Skin epidermis (tissue), 12 donors: ENCODE results near the gene WDR27.
A peak's percentile ranks its signal among the peaks of the same experiment; 100 is the strongest.

ENCODE experiments used
- H3K27ac ChIP-seq, 21 experiments: fragments of 200-600 bp; sonication (generic) in 11 of 21; one replicate each; pipeline ENCODE4 v1.5.0; 2020; ENCODE audit warnings: mild to moderate bottlenecking in 3 of 21, inconsistent platforms in 2 of 21, moderate library complexity in 2 of 21
- H3K4me3 ChIP-seq, 7 experiments: fragments of 200-600 bp; sonication (generic) in 2 of 7; one replicate each; pipeline ENCODE4 v1.5.0; 2020; ENCODE audit warnings: inconsistent platforms in 2 of 7, mild to moderate bottlenecking in 2 of 7, moderate library complexity in 1 of 7

WDR27 gene

GRCh38 chr6:169701954-169702839 is at the start of gene WDR27, which contains the start of gene C6orf120:
TSS of gene WDR27 (minus strand) at chr6:169702029. CDS start at chr6:169689005, 13,024 bp downstream.
TSS of gene C6orf120 (plus strand) at chr6:169702126. CDS start at chr6:169702460, 334 bp downstream.
- peak within 1 kb of the TSS; percentile 82 to 99 (median 93) for H3K4me3 ChIP-seq
- H3K27ac ChIP-seq, result peak within 1 kb of the TSS; percentile 86 to 99 (median 96)

GRCh38 chr6:169746556-169746955 is 44.7 kb upstream of the WDR27 start:
- no peak overlapping the region for H3K4me3 ChIP-seq
- H3K27ac ChIP-seq, result no peak overlapping the region

DNA sequence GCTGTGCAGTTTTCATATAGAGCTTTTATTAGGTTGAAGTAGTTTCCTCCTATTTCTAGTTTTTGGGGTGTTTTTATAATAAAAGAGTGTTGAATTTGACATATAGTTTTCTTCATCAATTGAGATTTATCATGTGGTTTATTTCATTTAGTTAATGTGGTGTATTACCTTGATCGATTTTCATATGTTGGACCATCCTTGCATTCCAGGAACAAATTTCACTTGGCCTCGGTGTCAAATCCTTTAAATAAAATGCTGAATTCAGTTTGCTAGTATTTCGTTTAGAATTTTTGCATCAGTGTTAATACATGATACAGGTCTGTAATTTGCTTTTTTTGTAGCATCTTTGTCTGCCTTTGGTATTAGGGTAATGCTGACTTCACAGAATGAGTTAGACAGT is 43.6 kb upstream of the WDR27 start:
- H3K27ac ChIP-seq, result no peak overlapping the region
- no peak overlapping the region for H3K4me3 ChIP-seq

GRCh38 chr6:169741344-169741743 is 39.5 kb upstream of the WDR27 start:
- no peak overlapping the region for H3K4me3 ChIP-seq
- no peak overlapping the region for H3K27ac ChIP-seq

- H3K27ac ChIP-seq, result no peak overlapping the region
- H3K4me3 ChIP-seq, result no peak overlapping the region
These were observed 37.2 kb upstream of the WDR27 start for GRCh38 chr6:169738976-169739529.

DNA sequence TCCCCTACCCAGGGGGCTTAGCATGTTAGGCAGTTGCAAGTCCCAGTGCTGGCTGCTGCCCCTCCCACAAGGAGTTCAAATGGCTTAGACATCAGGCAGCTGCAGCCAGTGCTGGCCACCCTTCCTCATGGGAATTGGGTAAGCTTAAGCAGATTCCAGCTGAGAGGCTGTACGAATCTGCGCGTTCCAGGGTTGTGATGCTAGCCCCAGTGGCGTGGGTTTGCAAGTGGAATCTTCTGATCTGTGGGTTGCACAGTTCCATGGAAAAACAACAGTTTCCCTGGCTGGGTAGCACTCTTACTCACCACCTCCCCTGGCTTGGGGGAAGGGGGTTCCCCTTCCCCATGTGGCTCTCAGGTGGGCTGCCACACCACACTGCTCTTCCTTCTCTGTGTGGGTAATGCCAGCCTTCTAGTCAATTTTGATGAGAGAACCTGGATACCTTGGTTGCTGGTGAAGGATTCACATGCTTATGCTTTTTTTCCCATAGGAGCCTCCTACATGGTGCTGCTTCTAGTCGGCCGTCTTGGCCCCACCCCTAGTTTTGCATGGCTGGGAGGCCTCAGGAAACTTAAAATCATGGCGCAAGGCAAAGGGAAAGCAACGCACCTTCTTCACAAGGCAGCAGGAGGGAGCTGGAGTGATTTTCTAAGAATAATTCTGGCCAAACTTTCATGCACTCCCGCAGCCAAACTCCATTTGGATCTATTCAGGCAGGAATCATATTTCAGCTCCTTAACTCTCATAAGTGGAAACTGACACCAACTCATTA is 36.6 kb upstream of the WDR27 start:
- no peak overlapping the region for H3K4me3 ChIP-seq
- no peak overlapping the region for H3K27ac ChIP-seq

DNA sequence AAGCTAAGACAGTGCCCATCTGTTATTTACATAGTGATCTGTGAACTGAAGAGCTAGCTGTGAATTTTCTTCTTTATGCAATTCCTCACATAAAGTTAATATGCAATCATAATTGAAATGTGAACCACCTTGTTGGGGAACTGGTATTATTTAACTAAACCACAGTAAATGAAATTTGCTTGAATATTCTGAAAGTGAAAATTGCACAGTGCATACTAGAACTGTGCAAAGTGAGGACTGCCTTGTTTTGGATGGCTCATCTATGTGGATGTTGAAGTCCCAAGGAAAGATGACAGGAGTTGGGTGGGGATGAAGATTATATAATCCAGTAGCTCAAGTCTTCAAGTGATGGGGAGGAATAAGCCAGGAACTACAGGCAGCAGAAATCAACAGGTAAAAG is 28.1 kb upstream of the WDR27 start:
- Histone ChIP-seq H3K4me3 (no peak overlapping the region), H3K27ac (no peak overlapping the region)

DNA sequence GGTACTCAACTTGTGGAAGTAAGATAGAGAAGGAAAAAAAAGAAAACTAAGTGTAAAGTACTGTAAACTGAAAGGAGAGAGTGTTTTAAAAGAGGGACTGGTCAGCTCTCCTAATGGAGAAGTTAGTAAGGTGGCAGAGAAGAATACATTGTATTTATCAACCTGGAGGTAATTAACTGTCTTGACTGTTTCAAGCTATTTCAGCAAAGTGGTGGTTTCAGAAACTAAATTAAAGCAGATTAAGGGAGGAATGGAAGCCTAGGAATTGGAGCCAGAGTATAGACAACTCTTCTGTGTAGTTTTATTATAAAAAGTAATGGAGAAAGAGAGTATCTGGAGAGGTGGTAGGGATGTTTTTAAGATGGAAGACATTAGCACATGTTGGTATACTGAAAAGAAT is 25.1 kb upstream of the WDR27 start:
- no peak overlapping the region for H3K4me3 ChIP-seq
- no peak overlapping the region for H3K27ac ChIP-seq

DNA sequence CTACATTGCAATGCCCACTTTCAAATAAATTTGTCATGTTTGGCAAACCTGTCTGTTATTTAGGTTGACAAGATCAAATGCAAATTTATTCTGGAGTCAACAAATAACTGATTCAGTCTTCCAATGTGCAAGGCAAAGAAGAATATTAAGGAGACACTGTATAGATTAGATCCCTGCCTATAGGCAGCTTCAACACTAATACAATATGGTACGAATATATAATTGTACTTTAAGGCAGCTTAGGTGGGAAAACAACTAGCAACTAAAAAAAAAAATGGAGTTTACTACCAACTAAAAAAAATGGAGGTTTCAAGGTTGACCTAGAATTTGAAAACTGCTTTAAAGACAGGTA is 24.2 kb upstream of the WDR27 start:
- Histone ChIP-seq H3K4me3 (no peak overlapping the region), H3K27ac (no peak overlapping the region)

DNA sequence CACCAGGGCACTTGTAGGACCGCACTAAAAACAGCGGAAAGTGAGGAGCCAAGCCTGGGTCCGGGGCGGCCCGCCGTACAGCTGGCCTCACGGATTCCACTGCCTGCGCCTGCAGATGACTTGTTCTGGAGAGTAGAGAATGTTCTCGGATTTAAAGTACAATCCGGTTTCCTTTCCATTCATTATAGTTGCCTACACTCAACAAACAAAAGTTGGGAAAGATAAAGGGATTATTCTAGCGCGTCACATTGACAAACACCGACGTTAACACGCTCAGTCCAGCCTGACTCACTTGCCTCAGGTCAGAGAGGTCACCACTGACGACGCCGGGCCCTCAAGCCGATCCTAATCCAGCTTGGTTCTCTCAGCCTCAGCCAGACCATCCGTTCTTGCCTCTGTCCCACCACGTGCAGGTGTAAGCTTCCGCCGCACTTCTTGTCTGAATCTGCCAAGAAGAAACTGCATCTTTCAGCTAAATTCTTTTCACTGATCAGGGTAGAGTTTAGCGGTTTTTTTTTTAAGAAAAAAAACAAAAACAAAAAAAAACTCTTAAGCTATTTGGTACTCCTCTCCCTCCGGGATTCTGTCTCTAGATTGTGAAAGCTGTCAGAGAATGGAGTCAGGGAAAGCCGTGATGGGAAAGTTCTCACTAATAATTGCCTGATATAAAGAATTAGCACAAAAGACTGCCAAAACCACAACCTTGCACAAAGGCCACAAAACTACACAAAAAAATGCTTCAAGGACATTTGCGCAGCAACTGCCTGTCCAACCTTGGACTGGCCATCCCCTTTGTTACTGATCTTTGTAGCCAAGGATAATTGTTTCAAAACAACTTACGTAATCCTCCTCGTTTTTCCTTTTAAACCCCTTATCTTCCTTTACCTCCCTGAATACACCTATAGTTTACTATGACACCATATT is 23.6 kb upstream of the WDR27 start:
- H3K4me3 ChIP-seq, result peak overlapping the region; percentile 57 to 79 (median 70)
- H3K27ac ChIP-seq, result peak overlapping the region in 19 of 21 experiments; percentile 8 to 95 (median 85)

- H3K27ac ChIP-seq, result peak within 1 kb of the TSS; percentile 76 to 97 (median 89)
These were observed 22.8 kb upstream of the WDR27 start, which contains the start of gene PHF10 for GRCh38 chr6:169724494-169725124. TSS of gene PHF10 (minus strand) at chr6:169724500. CDS start at chr6:169723931, 569 bp downstream.

GRCh38 chr6:169723991-169724493 is 22.2 kb upstream of the WDR27 start:
- H3K27ac ChIP-seq, result peak overlapping the region in 17 of 21 experiments; percentile 41 to 97 (median 87)
- peak overlapping the region; percentile 57 to 94 (median 70) for H3K4me3 ChIP-seq

More at GRCh38 chr6:169724494-169725124, 22.8 kb upstream of the WDR27 start, which contains the start of gene PHF10:
- H3K4me3 ChIP-seq, result peak within 1 kb of the TSS; percentile 57 to 94 (median 76)

- Histone ChIP-seq H3K27ac (peak overlapping the region; percentile 52 to 96 (median 88)), H3K4me3 (peak overlapping the region; percentile 57 to 94 (median 76))
These were observed 21.5 kb upstream of the WDR27 start for GRCh38 chr6:169723200-169723909.

DNA sequence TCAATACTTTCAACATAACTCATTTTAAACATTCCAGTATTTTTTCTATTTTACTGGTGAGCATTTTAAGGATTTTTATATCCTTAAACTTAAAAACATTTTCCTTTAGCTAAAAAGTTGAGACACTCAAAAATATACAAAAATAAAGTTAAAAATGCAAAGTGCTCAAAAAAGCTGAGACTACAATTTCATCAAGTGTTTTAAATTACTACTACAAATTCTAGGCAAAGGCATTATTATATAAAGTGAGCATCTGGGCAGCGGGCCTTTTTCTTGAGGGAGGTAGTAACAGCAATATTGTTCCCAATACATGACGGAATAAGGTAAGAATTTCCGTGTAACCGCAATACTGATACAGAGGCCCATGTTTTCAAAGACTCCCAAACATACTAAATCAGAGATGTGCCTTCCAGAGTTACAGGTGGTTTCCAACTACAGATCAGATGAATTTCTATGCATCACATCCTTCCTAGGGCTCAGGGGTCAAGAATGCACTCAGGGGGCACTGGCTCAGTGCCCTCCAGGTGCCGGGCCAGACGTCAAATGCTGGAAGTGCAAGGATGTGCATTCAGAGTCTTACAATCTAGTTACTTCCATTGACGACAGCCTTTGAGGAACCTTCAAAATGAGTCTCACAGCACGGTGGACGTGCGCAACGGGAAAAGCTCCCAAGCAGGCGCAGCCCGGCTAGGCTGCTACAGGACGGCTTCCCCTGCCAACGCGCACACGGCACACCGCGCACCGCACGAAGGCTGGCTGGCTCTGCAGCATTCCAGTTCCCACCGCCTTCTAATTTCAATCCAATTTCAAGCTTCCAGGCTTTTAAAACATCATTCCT is 20.8 kb upstream of the WDR27 start:
- peak overlapping the region; percentile 52 to 96 (median 88) for H3K27ac ChIP-seq
- H3K4me3 ChIP-seq, result peak overlapping the region; percentile 57 to 94 (median 76)

DNA sequence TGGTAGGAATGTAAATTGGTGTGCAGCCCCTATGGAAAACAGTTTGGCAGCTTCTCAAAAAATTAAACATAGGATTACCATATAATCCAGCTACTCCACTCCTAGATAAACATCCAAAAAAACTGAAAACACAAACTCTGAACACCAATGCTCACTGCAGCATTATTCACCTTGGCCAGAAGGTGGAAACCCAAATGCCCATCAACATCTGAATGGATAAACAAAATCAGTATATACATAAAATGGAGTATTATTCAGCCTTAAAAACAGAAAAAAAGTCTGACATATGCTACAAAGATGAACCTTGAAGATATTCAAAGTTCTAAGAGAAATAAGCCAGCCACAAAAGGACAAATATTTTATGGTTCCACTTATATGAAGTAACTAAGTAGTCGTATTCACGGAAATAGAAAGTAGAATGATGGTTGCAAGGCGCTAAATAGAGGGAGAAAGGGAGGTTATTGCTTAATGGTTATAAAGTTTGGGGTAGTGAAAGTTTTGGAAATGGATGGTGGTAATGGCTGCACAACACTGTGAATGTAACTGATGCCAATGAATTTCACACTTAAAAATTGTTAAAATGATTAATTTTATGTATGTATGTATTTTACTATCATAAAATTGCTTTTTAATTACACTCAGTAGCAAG is 18.5 kb upstream of the WDR27 start:
- no peak overlapping the region for H3K4me3 ChIP-seq
- no peak overlapping the region for H3K27ac ChIP-seq

DNA sequence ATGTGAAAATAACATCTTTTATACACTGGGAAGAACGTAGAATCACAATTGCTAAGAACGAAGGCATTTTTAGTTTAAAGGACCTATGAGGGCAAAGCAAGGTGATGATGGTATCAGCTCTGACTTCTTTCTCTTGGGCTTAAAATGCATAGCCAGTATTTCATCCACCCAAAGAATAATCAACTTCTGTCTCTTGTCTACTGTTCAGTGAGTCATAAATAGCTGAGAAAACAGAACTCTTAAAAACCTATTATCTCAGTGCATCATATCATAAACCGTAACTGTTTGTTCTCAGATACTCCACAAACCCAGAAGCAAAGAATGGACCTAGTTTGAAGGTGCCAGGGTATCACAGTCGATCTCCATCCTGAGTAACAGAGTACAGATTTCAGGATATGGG is 17.3 kb upstream of the WDR27 start:
- no peak overlapping the region for H3K27ac ChIP-seq
- H3K4me3 ChIP-seq, result no peak overlapping the region
